Panc1 (cell line): Measurements from ENCODE around the gene DEFB108B.
"Not testable (repeated sequence)": the region's sequence is repeated elsewhere in the genome, so short reads cannot be mapped to it uniquely, and the experiment has no call there.

Source experiments
- POLR2AphosphoS5 ChIP-seq: IDR thresholded peaks from 2 replicates; pipeline ENCODE4 v1.6.1; 2012; ENCODE audit warnings: mild to moderate bottlenecking, low read depth, low read length, moderate library complexity
- REST ChIP-seq, 2 experiments: IDR thresholded peaks; 2 replicates each; pipeline ENCODE4 v1.6.1; 2011 to 2012; ENCODE audit warnings: low read depth in 2 of 2, control low read depth in 1 of 2, low read length in 1 of 2, mild to moderate bottlenecking in 1 of 2, moderate library complexity in 1 of 2; ENCODE audit not compliant: insufficient read depth in 1 of 2
- SIN3A ChIP-seq: IDR thresholded peaks from 2 replicates; pipeline ENCODE4 v1.6.1; 2012; ENCODE audit warnings: low read depth, mild to moderate bottlenecking, low read length, moderate library complexity, borderline replicate concordance; ENCODE audit not compliant: insufficient read depth
- TF ChIP-seq, protein P1 (sequence below): fragments of 450-650 bp; IDR thresholded peaks from 2 replicates; pipeline ENCODE4 v1.5.1; 2017; ENCODE audit warnings: mild to moderate bottlenecking

GRCh38 chr11:71867209-71867608, 34.2 kb downstream of the DEFB108B start:
- not testable (repeated sequence) for TF ChIP-seq REST (IDR thresholded peaks at IDR 0.05; ENCODE audit: insufficient read depth in 1 of 2, low read depth in 2 of 2, low read length in 1 of 2); POLR2AphosphoS5; SIN3A
- TF ChIP-seq, protein P1, sequence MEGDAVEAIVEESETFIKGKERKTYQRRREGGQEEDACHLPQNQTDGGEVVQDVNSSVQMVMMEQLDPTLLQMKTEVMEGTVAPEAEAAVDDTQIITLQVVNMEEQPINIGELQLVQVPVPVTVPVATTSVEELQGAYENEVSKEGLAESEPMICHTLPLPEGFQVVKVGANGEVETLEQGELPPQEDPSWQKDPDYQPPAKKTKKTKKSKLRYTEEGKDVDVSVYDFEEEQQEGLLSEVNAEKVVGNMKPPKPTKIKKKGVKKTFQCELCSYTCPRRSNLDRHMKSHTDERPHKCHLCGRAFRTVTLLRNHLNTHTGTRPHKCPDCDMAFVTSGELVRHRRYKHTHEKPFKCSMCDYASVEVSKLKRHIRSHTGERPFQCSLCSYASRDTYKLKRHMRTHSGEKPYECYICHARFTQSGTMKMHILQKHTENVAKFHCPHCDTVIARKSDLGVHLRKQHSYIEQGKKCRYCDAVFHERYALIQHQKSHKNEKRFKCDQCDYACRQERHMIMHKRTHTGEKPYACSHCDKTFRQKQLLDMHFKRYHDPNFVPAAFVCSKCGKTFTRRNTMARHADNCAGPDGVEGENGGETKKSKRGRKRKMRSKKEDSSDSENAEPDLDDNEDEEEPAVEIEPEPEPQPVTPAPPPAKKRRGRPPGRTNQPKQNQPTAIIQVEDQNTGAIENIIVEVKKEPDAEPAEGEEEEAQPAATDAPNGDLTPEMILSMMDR: peak; percentile 14; the same call in 1 of the 2 replicates
